GM21367 (cell line): ENCODE data around the gene MAPK1IP1L.
"Not testable (repeated sequence)": the region's sequence is repeated elsewhere in the genome, so short reads cannot be mapped to it uniquely, and the experiment has no call there.

ENCODE experiments used
- ATAC-seq: cut with Tn5 transposase; IDR thresholded peaks from one replicate; pipeline ENCODE4 v1.9.1; 2021; ENCODE audit not compliant: unreplicated experiment

The MAPK1IP1L gene

GRCh38 chr14:55051423-55052268 lies at the start of gene MAPK1IP1L:
TSS of gene MAPK1IP1L (plus strand) at chr14:55051647. CDS start at chr14:55061684, 10,037 bp downstream.
- peak; percentile 88 for ATAC-seq

- ATAC-seq: no peak
These were observed 46.4 kb upstream of the MAPK1IP1L start for GRCh38 chr14:55005071-55005470.

DNA sequence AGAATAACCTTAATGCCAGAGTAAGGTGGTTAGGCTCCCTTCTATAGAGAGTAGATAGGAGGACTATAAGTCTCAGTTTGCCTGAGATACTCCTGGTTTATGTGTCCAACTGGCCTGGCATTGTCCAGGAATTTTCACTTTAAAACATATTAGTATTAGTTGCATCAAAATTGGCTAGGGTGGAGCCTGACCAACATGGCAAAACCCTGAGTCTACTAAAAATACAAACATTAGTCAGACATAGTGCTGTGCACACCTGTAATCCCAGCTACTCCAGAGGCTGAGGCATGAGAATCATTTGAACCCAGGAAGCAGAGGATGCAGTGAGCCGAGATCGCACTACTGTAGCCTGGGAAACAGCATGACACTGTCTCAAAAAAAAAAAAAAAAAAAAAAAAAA lies 36.4 kb upstream of the MAPK1IP1L start:
- no peak for ATAC-seq

- ATAC-seq: no peak
These were observed 31.4 kb upstream of the MAPK1IP1L start for GRCh38 chr14:55019968-55020554.

DNA sequence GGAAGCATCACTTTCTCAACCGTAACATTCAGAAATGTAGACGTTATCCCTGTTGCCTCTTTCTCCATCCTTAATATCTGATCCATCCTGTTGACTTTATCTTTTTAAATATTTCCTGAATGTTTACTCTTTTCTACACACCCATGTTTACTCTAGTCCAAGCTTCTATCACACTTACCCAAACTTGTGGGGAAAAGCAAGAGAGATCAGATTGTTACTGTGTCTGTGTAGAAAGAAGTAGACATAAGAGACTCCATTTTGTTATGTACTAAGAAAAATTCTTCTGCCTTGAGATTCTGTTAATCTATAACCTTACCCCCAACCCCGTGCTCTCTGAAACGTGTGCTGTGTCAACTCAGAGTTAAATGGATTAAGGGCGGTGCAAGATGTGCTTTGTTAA lies 27.1 kb upstream of the MAPK1IP1L start:
- ATAC-seq: not testable (repeated sequence)

GRCh38 chr14:55025948-55026347 lies 25.5 kb upstream of the MAPK1IP1L start:
- ATAC-seq: no peak

GRCh38 chr14:55026441-55026792 lies 25.0 kb upstream of the MAPK1IP1L start:
- no peak for ATAC-seq

DNA sequence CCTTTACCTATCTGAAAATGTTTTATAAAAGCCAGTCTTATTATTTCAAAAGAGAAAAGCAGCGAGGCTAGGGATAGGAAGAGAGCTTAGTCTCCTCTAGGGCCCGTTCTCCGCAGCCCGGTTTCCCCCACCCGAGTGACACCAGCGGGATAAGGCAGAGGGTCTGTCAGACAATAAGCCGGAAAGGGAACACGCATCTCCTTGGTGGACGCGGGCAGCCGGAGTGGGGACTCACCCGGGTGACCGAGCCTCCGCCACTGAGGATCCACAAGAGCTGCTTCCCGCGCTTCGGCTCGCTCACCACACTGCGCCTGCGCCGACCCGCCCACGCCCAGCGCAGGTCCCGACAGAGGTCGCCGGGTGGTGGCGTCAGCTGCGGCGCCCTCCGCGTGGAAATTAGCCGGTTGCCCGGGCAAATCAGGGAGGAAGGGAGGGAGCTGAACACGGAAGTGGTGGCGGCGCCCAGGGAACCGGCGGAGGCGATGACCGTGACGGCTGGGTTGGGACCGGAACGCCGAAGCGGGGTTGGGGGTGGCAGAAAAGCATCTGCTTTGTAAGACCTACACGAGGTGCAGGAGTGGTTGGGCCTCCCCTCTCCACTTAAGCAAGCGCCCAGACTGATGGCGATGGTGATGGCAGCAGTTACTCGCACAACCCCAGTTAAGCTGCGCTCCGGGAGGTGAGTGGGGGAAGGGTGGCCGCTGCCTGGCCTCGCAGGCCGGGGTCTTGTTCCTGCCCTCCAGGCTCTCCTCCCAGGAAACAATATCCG lies 24.5 kb upstream of the MAPK1IP1L start, which contains the start of the genes SOCS4 and WDHD1:
Gene SOCS4 (plus strand): TSS at position 444 of the 769 bp plus-strand sequence. CDS start 15,806 bp downstream, outside the sequence.
Gene WDHD1 (minus strand): TSS at position 307 of the 769 bp plus-strand sequence. CDS start 312 bp downstream, outside the sequence.
- peak; percentile 88 for ATAC-seq

DNA sequence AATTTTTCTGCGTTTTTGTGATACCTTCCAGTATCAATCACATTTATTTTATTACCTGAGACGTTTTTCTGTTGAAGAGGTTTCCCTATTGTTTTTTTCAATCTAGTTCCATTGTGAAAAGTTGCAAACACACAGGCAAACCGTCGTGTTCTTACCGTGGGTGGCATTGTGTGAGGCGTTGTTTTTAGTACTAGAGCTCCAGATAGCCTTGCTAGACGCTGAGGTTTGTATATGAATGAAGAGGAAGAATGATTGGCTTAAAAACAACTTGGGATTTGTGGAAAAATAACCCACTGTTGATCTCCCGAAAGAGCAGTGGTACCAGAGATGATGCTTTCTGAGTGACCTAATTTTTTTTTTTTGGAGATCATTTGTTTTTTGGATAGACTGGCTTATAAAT lies 23.4 kb upstream of the MAPK1IP1L start:
- no peak for ATAC-seq

GRCh38 chr14:55028476-55028875 lies 23.0 kb upstream of the MAPK1IP1L start:
- ATAC-seq: no peak

DNA sequence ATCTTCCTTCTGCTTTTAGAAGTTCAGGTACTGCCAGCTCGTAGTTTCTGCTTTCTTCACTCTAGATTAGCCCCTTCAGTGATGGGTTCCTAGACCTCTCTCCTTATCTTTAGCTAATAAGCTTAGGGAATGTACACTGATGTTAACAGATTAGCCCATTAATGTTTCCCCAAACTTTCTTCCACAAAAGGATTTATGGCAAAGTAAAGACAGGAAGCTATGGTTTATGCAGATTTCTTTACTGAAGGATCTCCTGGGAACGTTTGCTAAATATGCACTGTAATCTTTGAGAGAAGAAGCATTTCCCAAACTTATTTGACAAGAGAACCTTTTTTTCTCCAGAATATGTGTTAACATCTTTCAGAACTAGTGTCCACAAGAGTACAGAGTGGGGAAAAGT lies 20.3 kb upstream of the MAPK1IP1L start:
- no peak for ATAC-seq

GRCh38 chr14:55037995-55038394 lies 13.5 kb upstream of the MAPK1IP1L start:
- not testable (repeated sequence) for ATAC-seq

DNA sequence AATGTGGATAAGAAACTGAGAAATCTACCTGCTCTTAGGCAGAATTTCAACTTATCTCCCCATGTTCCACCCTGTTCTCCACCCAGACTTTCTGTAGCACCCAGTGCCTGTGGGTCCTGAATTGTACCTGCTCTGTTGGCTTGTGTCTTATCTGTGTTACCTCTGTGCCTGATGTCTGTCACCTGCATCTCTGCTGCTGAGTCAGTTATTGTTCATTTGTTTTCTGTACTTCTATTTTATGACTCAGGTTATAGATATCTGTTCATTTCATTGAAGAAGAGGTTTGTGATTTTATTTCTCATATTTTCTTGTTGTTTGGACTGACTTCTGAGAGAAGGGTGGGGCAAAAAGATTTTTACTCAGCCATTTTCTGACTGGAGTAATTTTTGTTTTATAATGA lies 12.7 kb upstream of the MAPK1IP1L start:
- ATAC-seq: no peak

GRCh38 chr14:55043528-55043927 lies 7.9 kb upstream of the MAPK1IP1L start:
- ATAC-seq: no peak

DNA sequence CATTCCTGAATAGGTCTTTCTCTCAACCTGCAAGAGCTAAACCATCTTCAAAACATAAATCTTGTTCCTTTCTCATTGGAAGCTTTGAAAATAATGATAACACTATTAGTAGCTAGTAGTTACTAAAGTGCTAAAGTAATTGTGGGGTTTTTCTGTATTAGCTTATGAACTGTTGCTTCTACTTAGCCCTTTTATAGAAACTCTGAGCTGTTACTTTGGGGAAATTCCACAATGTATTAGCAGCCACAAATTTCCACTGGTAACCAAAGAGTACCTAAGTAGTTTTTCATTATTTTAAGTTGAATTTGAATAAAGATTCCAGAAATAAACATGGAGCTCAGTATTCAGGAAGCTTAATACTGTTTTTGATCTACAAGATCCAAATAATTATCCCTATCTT lies 6.4 kb upstream of the MAPK1IP1L start:
- ATAC-seq: no peak

- ATAC-seq: no peak
These were observed 4.0 kb upstream of the MAPK1IP1L start for GRCh38 chr14:55047301-55048053.

- no peak for ATAC-seq
These were observed 2.5 kb upstream of the MAPK1IP1L start for GRCh38 chr14:55048900-55049436.

DNA sequence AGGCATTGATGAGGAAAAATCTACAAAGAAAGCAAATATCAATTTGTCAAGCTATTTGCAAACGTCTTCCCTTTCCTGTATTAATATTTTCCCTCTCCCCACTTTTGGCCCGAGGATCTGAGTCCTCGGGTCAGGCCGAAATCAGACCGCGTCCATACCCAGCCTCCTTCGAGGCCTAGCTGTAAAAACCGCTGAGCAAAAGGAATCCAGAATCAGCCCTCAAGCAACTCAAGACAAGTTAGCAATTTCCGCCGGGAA lies 353 bp upstream of the MAPK1IP1L start:
- ATAC-seq: no peak

DNA sequence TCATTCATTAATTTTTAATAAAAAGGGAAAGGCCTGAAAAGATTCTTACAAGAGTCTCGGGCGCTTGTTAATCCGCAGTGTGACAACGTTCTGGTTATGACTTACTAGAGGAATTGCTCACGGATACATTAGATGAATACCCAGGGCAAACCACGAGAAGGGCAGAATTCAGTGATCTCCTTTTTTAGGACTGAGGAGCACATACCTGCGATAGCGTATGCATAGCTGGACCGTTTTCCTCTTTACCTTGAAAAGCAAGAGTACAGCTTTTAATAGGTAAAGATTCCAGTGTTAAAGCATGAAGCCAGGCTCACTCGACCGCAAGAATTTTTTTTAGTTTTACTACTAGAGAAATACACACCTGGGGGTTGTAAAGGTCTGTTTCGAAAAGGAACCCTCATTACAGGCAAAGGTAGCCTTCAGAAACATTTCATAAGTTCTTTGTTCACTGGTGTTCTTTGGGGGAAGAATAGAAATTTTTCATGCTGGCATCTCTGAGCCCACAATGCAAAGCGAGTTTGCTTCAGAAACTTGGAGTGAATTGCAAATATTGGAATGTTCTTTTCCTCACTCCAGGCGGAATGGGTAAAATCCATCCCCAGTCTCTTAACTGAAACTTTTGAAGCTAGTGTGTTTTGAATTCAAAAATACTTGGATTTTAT lies 953 bp downstream of the MAPK1IP1L start:
- no peak for ATAC-seq

- ATAC-seq: no peak
These were observed 1.6 kb downstream of the MAPK1IP1L start for GRCh38 chr14:55053018-55053417.
